ENCODE results near the gene TVP23C. TPM values are rescaled to one million over a fixed set of nuclear protein-coding genes. Genes with fewer than 3 reads are reported as not detected.

Gene TVP23C
- total and polyA plus RNA-seq, 9 of the 15 experiments (the other 6 are each of a cell fraction or from before 2014, with no cell fraction given), result 5.7 to 16.8 (median 8.2) TPM

DNA sequence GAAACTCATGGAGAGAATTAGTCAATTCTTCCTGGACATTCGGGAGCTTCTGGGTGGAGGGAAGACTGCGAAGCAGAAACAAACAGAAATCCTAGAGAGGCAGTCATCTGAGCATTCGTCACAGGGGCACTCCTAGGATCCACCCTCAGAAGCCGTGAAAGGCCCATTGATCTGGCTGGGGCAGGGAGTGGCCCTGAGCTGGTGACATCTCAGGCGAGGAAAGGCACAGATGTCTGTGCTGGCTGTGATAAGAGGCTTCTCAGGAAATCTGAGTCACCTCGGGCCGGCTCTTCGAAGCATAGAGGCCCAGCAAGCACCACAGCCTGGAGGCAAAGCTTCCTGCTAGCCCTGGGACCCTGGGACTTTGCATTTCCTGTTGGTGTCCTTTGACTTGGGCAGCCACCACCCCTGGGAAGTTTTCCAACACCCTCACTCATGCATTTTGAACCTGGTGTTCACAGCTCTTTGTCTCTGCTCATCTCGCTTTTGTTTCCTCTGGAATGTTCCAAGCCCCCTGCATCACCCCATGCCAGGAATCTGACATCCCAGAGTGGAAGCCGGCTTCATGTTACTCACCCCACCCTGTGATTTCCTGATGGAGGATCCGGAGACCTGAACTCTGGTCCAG, 72.5 kb downstream of the TVP23C start (continued):
- TF ChIP-seq MYC (IDR thresholded peaks at IDR 0.05; ENCODE audit: low read depth, low read length), result peak; percentile 38; the same call in 1 of the 2 replicates
- no peak for TF ChIP-seq MYC (CRISPR knock-in tag; IDR thresholded peaks at IDR 0.05; ENCODE audit: borderline replicate concordance, low read depth)
- TF ChIP-seq TARDBP (IDR thresholded peaks at IDR 0.05), result no peak
- TF ChIP-seq TFAM (CRISPR knock-in tag; conservative IDR thresholded peaks at IDR 0.05), result no peak
- TF ChIP-seq, protein P1, sequence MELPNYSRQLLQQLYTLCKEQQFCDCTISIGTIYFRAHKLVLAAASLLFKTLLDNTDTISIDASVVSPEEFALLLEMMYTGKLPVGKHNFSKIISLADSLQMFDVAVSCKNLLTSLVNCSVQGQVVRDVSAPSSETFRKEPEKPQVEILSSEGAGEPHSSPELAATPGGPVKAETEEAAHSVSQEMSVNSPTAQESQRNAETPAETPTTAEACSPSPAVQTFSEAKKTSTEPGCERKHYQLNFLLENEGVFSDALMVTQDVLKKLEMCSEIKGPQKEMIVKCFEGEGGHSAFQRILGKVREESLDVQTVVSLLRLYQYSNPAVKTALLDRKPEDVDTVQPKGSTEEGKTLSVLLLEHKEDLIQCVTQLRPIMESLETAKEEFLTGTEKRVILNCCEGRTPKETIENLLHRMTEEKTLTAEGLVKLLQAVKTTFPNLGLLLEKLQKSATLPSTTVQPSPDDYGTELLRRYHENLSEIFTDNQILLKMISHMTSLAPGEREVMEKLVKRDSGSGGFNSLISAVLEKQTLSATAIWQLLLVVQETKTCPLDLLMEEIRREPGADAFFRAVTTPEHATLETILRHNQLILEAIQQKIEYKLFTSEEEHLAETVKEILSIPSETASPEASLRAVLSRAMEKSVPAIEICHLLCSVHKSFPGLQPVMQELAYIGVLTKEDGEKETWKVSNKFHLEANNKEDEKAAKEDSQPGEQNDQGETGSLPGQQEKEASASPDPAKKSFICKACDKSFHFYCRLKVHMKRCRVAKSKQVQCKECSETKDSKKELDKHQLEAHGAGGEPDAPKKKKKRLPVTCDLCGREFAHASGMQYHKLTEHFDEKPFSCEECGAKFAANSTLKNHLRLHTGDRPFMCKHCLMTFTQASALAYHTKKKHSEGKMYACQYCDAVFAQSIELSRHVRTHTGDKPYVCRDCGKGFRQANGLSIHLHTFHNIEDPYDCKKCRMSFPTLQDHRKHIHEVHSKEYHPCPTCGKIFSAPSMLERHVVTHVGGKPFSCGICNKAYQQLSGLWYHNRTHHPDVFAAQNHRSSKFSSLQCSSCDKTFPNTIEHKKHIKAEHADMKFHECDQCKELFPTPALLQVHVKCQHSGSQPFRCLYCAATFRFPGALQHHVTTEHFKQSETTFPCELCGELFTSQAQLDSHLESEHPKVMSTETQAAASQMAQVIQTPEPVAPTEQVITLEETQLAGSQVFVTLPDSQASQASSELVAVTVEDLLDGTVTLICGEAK (IDR thresholded peaks at IDR 0.05), result peak; percentile 29; the same call in 1 of the 2 replicates
- TF ChIP-seq, protein P1 (CRISPR knock-in tag; IDR thresholded peaks at IDR 0.05), result no peak
- TF ChIP-seq SMC3 (conservative IDR thresholded peaks at IDR 0.05; ENCODE audit: insufficient read depth, low read depth, low read length), result no peak
- TF ChIP-seq POLR2H (tag; IDR thresholded peaks at IDR 0.05; ENCODE audit: low read depth), result no peak
- TF ChIP-seq NFE2 (IDR thresholded peaks at IDR 0.05; ENCODE audit: low read depth), result peak; percentile 46
- no peak for TF ChIP-seq NFE2L1 (tag; IDR thresholded peaks at IDR 0.05; ENCODE audit: borderline replicate concordance, low read depth)
- TF ChIP-seq TCF3 (CRISPR knock-in tag; IDR thresholded peaks at IDR 0.05), result peak; percentile 95
- no peak for TF ChIP-seq ZNF253 (CRISPR knock-in tag; conservative IDR thresholded peaks at IDR 0.05)
- TF ChIP-seq RAD51 (IDR thresholded peaks at IDR 0.05; ENCODE audit: borderline replicate concordance, low read depth), result no peak
- no peak for TF ChIP-seq ZNF134 (CRISPR knock-in tag; conservative IDR thresholded peaks at IDR 0.05)
- peak; percentile 88 for TF ChIP-seq STAT5A (IDR thresholded peaks at IDR 0.05; ENCODE audit: borderline replicate concordance, low read length)
- no peak for TF ChIP-seq SRSF1 (IDR thresholded peaks at IDR 0.05; ENCODE audit: low read depth, low read length)
- TF ChIP-seq ZNF717 (CRISPR knock-in tag; IDR thresholded peaks at IDR 0.05), result no peak
- TF ChIP-seq NR2C1 (IDR thresholded peaks at IDR 0.05), result no peak
- TF ChIP-seq NR2C1 (tag; IDR thresholded peaks at IDR 0.05), result no peak
- no peak for TF ChIP-seq ZNF184 (CRISPR knock-in tag; IDR thresholded peaks at IDR 0.05)
- TF ChIP-seq NBN (IDR thresholded peaks at IDR 0.05; ENCODE audit: low read depth), result no peak; the same call in 1 of the 2 replicates
- TF ChIP-seq KLF1 (tag; IDR thresholded peaks at IDR 0.05), result no peak
- no peak for TF ChIP-seq SNRNP70 (optimal IDR thresholded peaks at IDR 0.05; ENCODE audit: low read depth, low read length)
- no peak for TF ChIP-seq TAF9B (IDR thresholded peaks at IDR 0.05; ENCODE audit: partially characterized antibody)

Measured in K562 (cell line).